ENCODE results near the gene RHOG.
A peak's percentile ranks its signal among the peaks of the same experiment; 100 is the strongest.
"Not testable (repeated sequence)": the region's sequence is repeated elsewhere in the genome, so short reads cannot be mapped to it uniquely, and the experiment has no call there.

The RHOG gene

GRCh38 chr11:3860898-3861393, 20.2 kb upstream of the RHOG start:
- H3K4me3 ChIP-seq, result not testable (repeated sequence)
- peak overlapping the region in 4 of 21 experiments; percentile 17 to 72 (median 32) for H3K27ac ChIP-seq

DNA sequence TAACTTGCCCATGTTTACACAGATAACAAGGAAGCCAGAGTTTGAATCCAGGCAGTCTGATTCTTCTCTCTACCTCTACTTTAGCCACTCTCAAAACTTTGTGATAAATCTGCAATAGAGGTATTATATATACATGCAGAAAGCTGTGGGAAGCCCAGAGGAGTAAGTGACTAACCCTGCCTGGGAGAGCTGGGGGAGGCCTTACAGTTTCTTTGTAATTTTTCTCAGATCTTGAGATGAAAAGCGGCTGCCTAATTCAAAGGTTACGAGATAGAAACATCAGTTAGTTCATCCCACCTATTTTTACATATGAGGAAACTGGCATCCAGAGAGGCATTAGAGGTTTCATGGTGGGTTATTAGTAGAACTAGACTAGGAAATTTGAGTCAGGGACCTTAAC, 19.6 kb upstream of the RHOG start:
- no peak overlapping the region for H3K4me3 ChIP-seq
- H3K27ac ChIP-seq, result peak overlapping the region in 3 of 21 experiments; percentile 17 to 72 (median 31)

- no peak overlapping the region for H3K4me3 ChIP-seq
- H3K27ac ChIP-seq, result peak overlapping the region in 7 of 21 experiments; percentile 10 to 55 (median 23)
Measured at GRCh38 chr11:3859373-3859881, 18.7 kb upstream of the RHOG start.

- Histone ChIP-seq H3K27ac (peak overlapping the region in 5 of 21 experiments; percentile 19 to 98 (median 49)), H3K4me3 (peak overlapping the region in 3 of 7 experiments; percentile 14 to 92 (median 91))
Measured at GRCh38 chr11:3857628-3858027, 16.9 kb upstream of the RHOG start.

- H3K27ac ChIP-seq, result peak overlapping the region in 13 of 21 experiments; percentile 3 to 99 (median 98)
- peak overlapping the region in 6 of 7 experiments; percentile 63 to 95 (median 92) for H3K4me3 ChIP-seq
Measured at GRCh38 chr11:3856856-3857553, 16.2 kb upstream of the RHOG start.

- Histone ChIP-seq H3K4me3 (peak overlapping the region; percentile 63 to 97 (median 92)), H3K27ac (peak overlapping the region; percentile 70 to 99 (median 98))
Measured at GRCh38 chr11:3855808-3856491, 15.2 kb upstream of the RHOG start.

GRCh38 chr11:3854977-3855807, 14.4 kb upstream of the RHOG start, which contains the start of gene STIM1:
Gene STIM1, plus strand, starts transcription at chr11:3855664. Its CDS starts 607 bp downstream, at chr11:3856271.
- H3K27ac ChIP-seq, result peak within 1 kb of the TSS; percentile 71 to 99 (median 98)
- H3K4me3 ChIP-seq, result peak within 1 kb of the TSS; percentile 63 to 97 (median 92)

DNA sequence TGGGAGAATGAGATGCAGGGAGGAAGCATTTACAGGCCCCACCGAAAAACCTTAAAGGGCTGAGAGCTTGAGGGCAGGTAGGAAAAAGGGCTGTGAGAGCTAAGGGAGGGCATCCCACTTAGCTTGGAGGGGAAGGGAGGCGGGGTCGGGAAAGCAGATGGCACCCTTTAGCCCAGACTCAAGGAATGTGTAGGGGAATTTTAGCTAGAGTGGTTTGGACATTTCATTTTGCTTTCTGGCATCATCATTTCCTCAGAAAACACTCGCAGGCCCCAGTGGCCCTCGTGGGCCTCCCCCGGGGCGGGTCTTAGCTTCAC, 13.9 kb upstream of the RHOG start:
- peak overlapping the region; percentile 63 to 97 (median 92) for H3K4me3 ChIP-seq
- H3K27ac ChIP-seq, result peak overlapping the region in 20 of 21 experiments; percentile 86 to 99 (median 98)

DNA sequence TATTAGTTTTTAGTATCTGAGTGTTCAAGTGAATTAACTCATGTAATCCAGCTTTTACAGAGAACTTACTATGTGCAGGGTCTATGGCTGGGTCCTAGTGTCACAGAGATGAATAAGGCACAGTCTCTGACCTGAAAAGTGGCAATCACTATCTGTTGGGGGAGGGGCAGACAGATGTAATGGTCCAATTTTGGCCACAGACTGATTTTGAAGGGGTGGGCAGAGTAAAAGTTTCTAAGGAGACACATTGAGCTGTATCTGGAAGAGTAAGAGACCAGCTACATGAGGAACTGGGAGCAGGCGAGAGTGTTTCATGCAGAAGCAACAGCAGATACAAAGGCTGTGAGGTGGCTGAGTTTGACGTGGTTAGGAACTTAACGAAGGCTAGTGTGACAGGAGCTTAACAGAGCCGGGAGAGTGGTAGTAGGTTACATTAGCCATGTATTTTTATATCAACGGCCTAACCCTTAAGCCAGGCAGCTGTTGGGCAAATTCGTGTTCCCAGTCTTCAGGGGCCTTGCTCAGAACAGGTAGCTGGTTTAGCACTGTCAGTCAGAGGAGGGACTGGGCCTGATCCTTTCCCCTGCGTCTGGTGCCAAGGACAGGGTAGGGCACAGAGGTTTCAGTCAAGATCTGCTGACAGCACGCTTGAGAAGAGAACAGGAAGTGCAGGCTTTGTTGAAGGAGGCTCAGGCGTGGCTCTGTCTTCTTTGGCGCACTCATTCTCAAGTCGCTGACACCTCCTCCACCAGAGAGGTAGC, 13.3 kb upstream of the RHOG start:
- H3K4me3 ChIP-seq, result peak overlapping the region in 5 of 7 experiments; percentile 90 to 97 (median 94)
- peak overlapping the region in 20 of 21 experiments; percentile 86 to 99 (median 98) for H3K27ac ChIP-seq

GRCh38 chr11:3853545-3853842, 12.7 kb upstream of the RHOG start:
- H3K27ac ChIP-seq, result peak overlapping the region in 20 of 21 experiments; percentile 86 to 99 (median 98)
- H3K4me3 ChIP-seq, result no peak overlapping the region

DNA sequence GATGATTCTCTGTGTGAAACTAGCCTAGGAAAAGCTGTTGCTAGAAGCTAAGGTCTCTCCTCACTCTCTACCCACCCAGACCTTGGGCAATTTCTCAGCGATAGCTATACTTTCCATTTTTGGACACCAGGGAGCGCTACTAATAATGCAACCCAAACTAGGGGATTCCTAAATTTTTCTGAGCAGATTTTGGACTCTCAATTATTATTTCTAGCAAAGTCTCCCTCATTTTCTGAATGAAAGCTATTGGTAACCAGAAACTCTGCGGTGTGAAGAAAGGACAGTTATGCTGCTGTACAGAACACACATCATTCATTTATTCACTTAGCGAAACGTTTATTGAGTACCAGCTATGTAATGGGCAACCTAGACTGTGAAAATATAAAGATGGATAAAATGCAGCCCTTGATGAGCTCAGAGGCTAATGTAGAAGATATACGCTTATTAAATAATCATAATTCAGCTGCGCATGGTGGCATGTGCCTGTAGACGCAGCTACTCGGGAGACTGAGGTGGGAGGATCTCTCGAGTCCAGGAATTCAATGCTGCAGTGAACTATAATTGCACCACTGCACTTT, 8.6 kb upstream of the RHOG start:
- no peak overlapping the region for H3K4me3 ChIP-seq
- no peak overlapping the region for H3K27ac ChIP-seq

DNA sequence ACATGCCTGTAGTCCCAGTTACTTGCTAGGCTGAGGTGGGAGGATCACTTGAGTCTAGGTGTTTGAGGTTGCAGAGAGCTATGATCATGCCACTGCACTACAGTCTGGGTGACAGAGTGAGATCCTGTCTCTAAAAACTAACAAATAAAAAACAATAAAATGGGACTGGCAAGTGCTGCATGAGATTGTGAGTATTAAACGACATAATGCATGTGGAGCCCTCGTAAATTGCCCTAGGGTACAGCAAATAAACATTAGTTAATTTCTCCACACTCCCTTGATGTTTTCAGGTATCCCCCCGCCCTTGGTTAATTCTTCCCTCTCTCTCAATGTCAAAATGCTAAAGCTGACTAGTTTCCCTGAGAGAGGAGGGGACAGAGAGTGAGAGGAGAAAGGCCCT, 4.9 kb upstream of the RHOG start:
- no peak overlapping the region for H3K4me3 ChIP-seq
- no peak overlapping the region for H3K27ac ChIP-seq

DNA sequence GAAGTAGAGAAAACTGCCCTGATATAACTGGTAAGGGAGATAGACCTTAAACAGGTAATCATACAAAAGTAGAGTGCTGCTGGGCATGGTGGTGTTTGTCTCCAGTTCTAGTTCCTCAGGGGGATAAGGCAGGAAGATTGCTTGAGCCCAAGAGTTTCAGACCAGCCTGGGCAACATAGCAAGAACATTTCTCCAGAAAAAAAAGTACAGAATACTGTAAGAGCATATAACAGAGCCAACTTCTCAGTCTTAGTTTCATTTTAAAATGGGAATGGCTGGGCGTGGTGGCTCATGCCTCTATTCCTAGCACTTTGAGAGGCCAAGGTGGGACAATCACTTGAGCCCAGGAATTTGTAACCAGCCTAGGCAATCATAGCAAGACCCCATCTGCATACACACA, 4.5 kb upstream of the RHOG start:
- Histone ChIP-seq H3K27ac (no peak overlapping the region), H3K4me3 (no peak overlapping the region)

GRCh38 chr11:3843326-3843725, 2.6 kb upstream of the RHOG start:
- H3K27ac ChIP-seq, result no peak overlapping the region
- H3K4me3 ChIP-seq, result no peak overlapping the region

DNA sequence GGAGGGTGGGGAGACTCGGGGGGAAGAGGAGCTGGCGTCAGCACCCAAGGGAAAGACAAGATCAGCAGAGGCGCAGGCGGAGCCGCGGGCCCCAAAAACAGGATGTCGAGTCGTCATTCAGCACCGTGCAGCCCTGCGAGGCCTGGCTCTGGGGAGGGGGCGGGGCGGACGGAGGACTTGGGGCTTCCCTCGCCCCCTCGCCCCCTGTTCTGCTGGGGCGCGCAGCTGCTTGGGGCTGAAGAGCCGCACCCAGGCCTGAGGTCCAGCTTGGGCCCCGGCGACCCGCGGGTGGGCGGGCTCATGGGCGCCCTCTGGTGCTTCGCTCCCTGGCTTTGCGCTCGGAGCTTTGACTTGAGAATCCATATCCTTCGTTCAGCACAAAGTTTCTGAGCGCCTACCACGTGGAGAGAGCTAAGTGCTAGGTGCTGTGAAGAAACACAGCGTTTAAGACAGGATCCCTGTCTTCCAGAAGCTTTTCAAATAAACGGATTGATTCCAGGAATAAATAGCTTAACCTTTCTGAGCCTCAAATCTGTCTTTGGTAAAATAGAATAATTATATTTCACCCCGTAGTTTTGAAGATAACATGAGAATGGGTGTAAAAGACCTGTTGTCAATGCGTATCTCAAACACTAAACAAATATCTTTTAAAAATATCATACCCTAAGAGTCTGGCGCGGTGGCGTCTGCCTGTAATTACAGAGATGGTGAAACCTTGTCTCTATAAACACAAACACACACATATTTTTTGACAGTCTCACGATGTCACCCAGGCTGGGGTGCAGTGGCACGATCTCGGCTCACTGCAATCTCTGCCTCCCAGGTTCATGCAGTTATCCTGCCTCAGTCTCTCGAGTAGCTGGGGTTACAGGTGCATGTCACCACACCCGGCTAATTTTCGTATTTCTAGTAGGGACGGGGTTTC, 929 bp upstream of the RHOG start:
- Histone ChIP-seq H3K4me3 (peak overlapping the region; percentile 66 to 93 (median 72)), H3K27ac (peak overlapping the region; percentile 89 to 100 (median 98))

GRCh38 chr11:3840004-3840869, 522 bp downstream of the RHOG start:
- Histone ChIP-seq H3K27ac (peak overlapping the region; percentile 89 to 100 (median 98)), H3K4me3 (peak overlapping the region; percentile 66 to 93 (median 72))

DNA sequence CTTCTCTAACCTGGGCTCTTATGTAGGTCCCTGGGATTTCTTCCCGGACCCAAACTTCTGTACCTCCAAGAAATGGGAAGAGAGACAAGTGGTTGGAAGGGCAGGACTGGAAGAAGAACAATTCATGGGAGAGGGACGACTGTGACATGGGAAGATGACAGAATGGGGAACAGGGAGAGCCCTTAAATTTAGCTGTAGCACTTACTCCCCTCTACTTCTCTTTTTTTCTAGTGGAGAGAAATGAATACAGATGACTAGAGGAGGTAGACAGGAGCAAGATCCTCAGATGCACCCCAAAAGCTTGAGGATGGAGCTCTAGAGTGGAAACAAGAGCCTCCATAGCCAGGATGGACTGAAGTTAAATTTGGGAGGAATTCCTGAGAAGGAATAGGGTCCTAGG, 2.3 kb downstream of the RHOG start:
- peak overlapping the region in 6 of 7 experiments; percentile 66 to 93 (median 75) for H3K4me3 ChIP-seq

More for the DNA sequence above, 2.3 kb downstream of the RHOG start:
- peak overlapping the region in 20 of 21 experiments; percentile 2 to 100 (median 78) for H3K27ac ChIP-seq

Data from skin epidermis (tissue), 12 donors.